ENCODE data around the gene HYCC1.
"Not testable (repeated sequence)": the region's sequence is repeated elsewhere in the genome, so short reads cannot be mapped to it uniquely, and the experiment has no call there.

The HYCC1 gene

GRCh38 chr7:23013715-23014649 is at the start of gene HYCC1:
HYCC1 (minus strand) TSS chr7:23014130; CDS start chr7:22991111, 23,019 bp downstream.
- Histone ChIP-seq H3K36me3 (ENCODE audit: control insufficient read depth in 1 of 2, insufficient read depth in 2 of 2, low read length in 2 of 2) (no peaks in the 10 kb centered on the region), H3K27me3 (ENCODE audit: control insufficient read depth in 1 of 2, insufficient read depth in 2 of 2, low read length in 2 of 2) (no peaks in the 10 kb centered on the region), H3K4me3 (ENCODE audit: low read depth in 1 of 2, low read length in 2 of 2) (peak within 1 kb of the TSS; percentile 88 to 92), H3K4me1 (ENCODE audit: control insufficient read depth in 1 of 2, insufficient read depth in 2 of 2, low read length in 2 of 2) (peaks cover 28 to 38% of the 10 kb centered on the region in 2 donors), H3K9ac (ENCODE audit: low read depth in 1 of 2, low read length in 2 of 2) (peak within 1 kb of the TSS; percentile 73 to 84), H3K9me3 (ENCODE audit: control insufficient read depth in 1 of 2, low read length in 2 of 2) (no peaks in the 10 kb centered on the region), H3K27ac (ENCODE audit: low read depth, low read length) (peak within 1 kb of the TSS; percentile 57)

- H3K4me3 ChIP-seq (ENCODE audit: low read depth in 1 of 2, low read length in 2 of 2), result no peak overlapping the region
- H3K4me1 ChIP-seq (ENCODE audit: control insufficient read depth in 1 of 2, insufficient read depth in 2 of 2, low read length in 2 of 2), result no peaks in the 10 kb centered on the region
- H3K9ac ChIP-seq (ENCODE audit: low read depth in 1 of 2, low read length in 2 of 2), result no peak overlapping the region
- no peaks in the 10 kb centered on the region for H3K9me3 ChIP-seq (ENCODE audit: control insufficient read depth in 1 of 2, low read length in 2 of 2)
- H3K27me3 ChIP-seq (ENCODE audit: control insufficient read depth in 1 of 2, insufficient read depth in 2 of 2, low read length in 2 of 2), result no peaks in the 10 kb centered on the region
- H3K27ac ChIP-seq (ENCODE audit: low read depth, low read length), result no peak overlapping the region
- H3K36me3 ChIP-seq (ENCODE audit: control insufficient read depth in 1 of 2, insufficient read depth in 2 of 2, low read length in 2 of 2), result no peaks in the 10 kb centered on the region
These were observed 48.5 kb upstream of the HYCC1 start for GRCh38 chr7:23062452-23062851.

- Histone ChIP-seq H3K9me3 (ENCODE audit: control insufficient read depth in 1 of 2, low read length in 2 of 2) (no peaks in the 10 kb centered on the region), H3K27ac (ENCODE audit: low read depth, low read length) (no peak overlapping the region), H3K4me3 (ENCODE audit: low read depth in 1 of 2, low read length in 2 of 2) (no peak overlapping the region), H3K36me3 (ENCODE audit: control insufficient read depth in 1 of 2, insufficient read depth in 2 of 2, low read length in 2 of 2) (no peaks in the 10 kb centered on the region), H3K27me3 (ENCODE audit: control insufficient read depth in 1 of 2, insufficient read depth in 2 of 2, low read length in 2 of 2) (no peaks in the 10 kb centered on the region), H3K9ac (ENCODE audit: low read depth in 1 of 2, low read length in 2 of 2) (no peak overlapping the region), H3K4me1 (ENCODE audit: control insufficient read depth in 1 of 2, insufficient read depth in 2 of 2, low read length in 2 of 2) (no peaks in the 10 kb centered on the region)
These were observed 47.4 kb upstream of the HYCC1 start for GRCh38 chr7:23061327-23061726.

GRCh38 chr7:23058408-23059096 is 44.6 kb upstream of the HYCC1 start:
- H3K27ac ChIP-seq (ENCODE audit: low read depth, low read length), result no peak overlapping the region

GRCh38 chr7:23055582-23056178 is 41.8 kb upstream of the HYCC1 start:
- Histone ChIP-seq H3K4me3 (ENCODE audit: low read depth in 1 of 2, low read length in 2 of 2) (no peak overlapping the region), H3K36me3 (ENCODE audit: control insufficient read depth in 1 of 2, insufficient read depth in 2 of 2, low read length in 2 of 2) (no peaks in the 10 kb centered on the region), H3K9ac (ENCODE audit: low read depth in 1 of 2, low read length in 2 of 2) (no peak overlapping the region), H3K9me3 (ENCODE audit: control insufficient read depth in 1 of 2, low read length in 2 of 2) (no peaks in the 10 kb centered on the region), H3K27ac (ENCODE audit: low read depth, low read length) (no peak overlapping the region), H3K27me3 (ENCODE audit: control insufficient read depth in 1 of 2, insufficient read depth in 2 of 2, low read length in 2 of 2) (no peaks in the 10 kb centered on the region), H3K4me1 (ENCODE audit: control insufficient read depth in 1 of 2, insufficient read depth in 2 of 2, low read length in 2 of 2) (no peaks in the 10 kb centered on the region)

More at GRCh38 chr7:23058408-23059096, 44.6 kb upstream of the HYCC1 start:
- no peak overlapping the region for H3K4me3 ChIP-seq (ENCODE audit: low read depth in 1 of 2, low read length in 2 of 2)
- H3K36me3 ChIP-seq (ENCODE audit: control insufficient read depth in 1 of 2, insufficient read depth in 2 of 2, low read length in 2 of 2), result no peaks in the 10 kb centered on the region
- H3K9ac ChIP-seq (ENCODE audit: low read depth in 1 of 2, low read length in 2 of 2), result no peak overlapping the region
- no peaks in the 10 kb centered on the region for H3K4me1 ChIP-seq (ENCODE audit: control insufficient read depth in 1 of 2, insufficient read depth in 2 of 2, low read length in 2 of 2)
- no peaks in the 10 kb centered on the region for H3K27me3 ChIP-seq (ENCODE audit: control insufficient read depth in 1 of 2, insufficient read depth in 2 of 2, low read length in 2 of 2)
- no peaks in the 10 kb centered on the region for H3K9me3 ChIP-seq (ENCODE audit: control insufficient read depth in 1 of 2, low read length in 2 of 2)

- not testable (repeated sequence) for H3K4me1 ChIP-seq (ENCODE audit: control insufficient read depth in 1 of 2, insufficient read depth in 2 of 2, low read length in 2 of 2); H3K36me3 ChIP-seq (ENCODE audit: control insufficient read depth in 1 of 2, insufficient read depth in 2 of 2, low read length in 2 of 2); H3K4me3 ChIP-seq (ENCODE audit: low read depth in 1 of 2, low read length in 2 of 2); H3K9ac ChIP-seq (ENCODE audit: low read depth in 1 of 2, low read length in 2 of 2); H3K27me3 ChIP-seq (ENCODE audit: control insufficient read depth in 1 of 2, insufficient read depth in 2 of 2, low read length in 2 of 2); H3K9me3 ChIP-seq (ENCODE audit: control insufficient read depth in 1 of 2, low read length in 2 of 2); H3K27ac ChIP-seq (ENCODE audit: low read depth, low read length)
These were observed 37.2 kb upstream of the HYCC1 start for GRCh38 chr7:23051124-23051485.

GRCh38 chr7:23046336-23046735 is 32.4 kb upstream of the HYCC1 start:
- not testable (repeated sequence) for H3K27ac ChIP-seq (ENCODE audit: low read depth, low read length); H3K9me3 ChIP-seq (ENCODE audit: control insufficient read depth in 1 of 2, low read length in 2 of 2); H3K27me3 ChIP-seq (ENCODE audit: control insufficient read depth in 1 of 2, insufficient read depth in 2 of 2, low read length in 2 of 2); H3K36me3 ChIP-seq (ENCODE audit: control insufficient read depth in 1 of 2, insufficient read depth in 2 of 2, low read length in 2 of 2); H3K4me3 ChIP-seq (ENCODE audit: low read depth in 1 of 2, low read length in 2 of 2); H3K9ac ChIP-seq (ENCODE audit: low read depth in 1 of 2, low read length in 2 of 2); H3K4me1 ChIP-seq (ENCODE audit: control insufficient read depth in 1 of 2, insufficient read depth in 2 of 2, low read length in 2 of 2)

- not testable (repeated sequence) for H3K9ac ChIP-seq (ENCODE audit: low read depth in 1 of 2, low read length in 2 of 2); H3K4me1 ChIP-seq (ENCODE audit: control insufficient read depth in 1 of 2, insufficient read depth in 2 of 2, low read length in 2 of 2); H3K36me3 ChIP-seq (ENCODE audit: control insufficient read depth in 1 of 2, insufficient read depth in 2 of 2, low read length in 2 of 2); H3K9me3 ChIP-seq (ENCODE audit: control insufficient read depth in 1 of 2, low read length in 2 of 2); H3K27me3 ChIP-seq (ENCODE audit: control insufficient read depth in 1 of 2, insufficient read depth in 2 of 2, low read length in 2 of 2); H3K4me3 ChIP-seq (ENCODE audit: low read depth in 1 of 2, low read length in 2 of 2); H3K27ac ChIP-seq (ENCODE audit: low read depth, low read length)
These were observed 31.2 kb upstream of the HYCC1 start for GRCh38 chr7:23045086-23045485.

- no peak overlapping the region for H3K9ac ChIP-seq (ENCODE audit: low read depth in 1 of 2, low read length in 2 of 2)
- no peaks in the 10 kb centered on the region for H3K9me3 ChIP-seq (ENCODE audit: control insufficient read depth in 1 of 2, low read length in 2 of 2)
- no peaks in the 10 kb centered on the region for H3K36me3 ChIP-seq (ENCODE audit: control insufficient read depth in 1 of 2, insufficient read depth in 2 of 2, low read length in 2 of 2)
- H3K4me1 ChIP-seq (ENCODE audit: control insufficient read depth in 1 of 2, insufficient read depth in 2 of 2, low read length in 2 of 2), result no peaks in the 10 kb centered on the region
- no peak overlapping the region for H3K27ac ChIP-seq (ENCODE audit: low read depth, low read length)
- no peak overlapping the region for H3K4me3 ChIP-seq (ENCODE audit: low read depth in 1 of 2, low read length in 2 of 2)
- no peaks in the 10 kb centered on the region for H3K27me3 ChIP-seq (ENCODE audit: control insufficient read depth in 1 of 2, insufficient read depth in 2 of 2, low read length in 2 of 2)
These were observed 30.7 kb upstream of the HYCC1 start for GRCh38 chr7:23044581-23044980.

GRCh38 chr7:23043441-23043840 is 29.5 kb upstream of the HYCC1 start:
- Histone ChIP-seq H3K4me3 (ENCODE audit: low read depth in 1 of 2, low read length in 2 of 2) (no peak overlapping the region), H3K27me3 (ENCODE audit: control insufficient read depth in 1 of 2, insufficient read depth in 2 of 2, low read length in 2 of 2) (no peaks in the 10 kb centered on the region), H3K9ac (ENCODE audit: low read depth in 1 of 2, low read length in 2 of 2) (no peak overlapping the region), H3K36me3 (ENCODE audit: control insufficient read depth in 1 of 2, insufficient read depth in 2 of 2, low read length in 2 of 2) (no peaks in the 10 kb centered on the region), H3K9me3 (ENCODE audit: control insufficient read depth in 1 of 2, low read length in 2 of 2) (no peaks in the 10 kb centered on the region), H3K4me1 (ENCODE audit: control insufficient read depth in 1 of 2, insufficient read depth in 2 of 2, low read length in 2 of 2) (no peaks in the 10 kb centered on the region), H3K27ac (ENCODE audit: low read depth, low read length) (no peak overlapping the region)
